GM12874 (cell line): Measurements from ENCODE around the gene TPPP2.

Source experiments
- CTCF ChIP-seq: IDR thresholded peaks from 2 replicates; pipeline ENCODE4 v1.5.1; 2011; ENCODE audit warnings: low read depth, mild to moderate bottlenecking, control low read depth, low read length, moderate library complexity; ENCODE audit not compliant: insufficient read depth

TPPP2 gene

DNA sequence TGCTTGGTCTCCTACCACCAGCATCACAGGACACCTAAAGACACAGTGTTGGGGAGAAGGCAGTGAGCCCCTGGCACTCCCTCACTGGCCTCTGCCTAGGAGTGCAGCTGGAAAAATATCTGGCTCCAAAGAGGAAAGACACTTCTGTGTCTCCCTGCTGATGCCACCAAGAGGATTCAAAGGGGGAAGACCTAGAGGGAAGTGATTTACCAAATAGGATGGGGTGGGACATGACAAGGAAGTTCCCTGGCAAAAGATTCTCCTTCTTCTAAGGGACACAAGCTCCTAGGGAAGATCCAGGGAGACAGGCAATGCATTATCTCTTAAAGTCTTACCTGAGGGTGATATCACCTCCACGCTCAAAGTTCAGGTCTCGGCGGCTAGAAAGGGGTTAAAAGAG is 11.2 kb upstream of the TPPP2 start:
- no peak for TF ChIP-seq CTCF

GRCh38 chr14:21019366-21019765 is 10.7 kb upstream of the TPPP2 start:
- TF ChIP-seq CTCF: no peak

GRCh38 chr14:21020977-21021545 is 9.0 kb upstream of the TPPP2 start:
- TF ChIP-seq CTCF: no peak

DNA sequence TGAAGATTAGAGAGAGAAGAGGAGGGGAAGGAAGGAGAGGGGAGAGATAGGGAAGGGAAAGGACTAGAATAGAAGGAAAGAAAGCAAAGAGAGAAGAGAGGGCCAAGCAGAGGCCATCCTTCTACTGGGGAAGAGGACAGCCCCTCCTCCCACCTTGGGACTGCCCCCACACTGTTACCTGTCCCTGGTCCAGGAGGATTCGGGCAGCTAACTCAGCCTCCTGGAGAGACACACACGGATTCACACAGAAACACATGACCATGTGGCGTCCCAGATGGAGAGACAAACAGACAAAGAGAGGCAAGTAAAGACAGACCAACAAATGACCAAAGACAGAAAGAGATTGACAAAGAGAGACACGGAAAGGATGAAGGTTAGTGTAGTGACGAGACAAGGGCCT is 7.3 kb upstream of the TPPP2 start:
- no peak for TF ChIP-seq CTCF

- no peak for TF ChIP-seq CTCF
Measured at GRCh38 chr14:21023174-21023573, 6.8 kb upstream of the TPPP2 start.

GRCh38 chr14:21023817-21024584 is 6.0 kb upstream of the TPPP2 start:
- TF ChIP-seq CTCF: no peak

- TF ChIP-seq CTCF: no peak
Measured at GRCh38 chr14:21024585-21025370, 5.2 kb upstream of the TPPP2 start, which contains the start of gene NDRG2. Gene NDRG2 (minus strand): TSS chr14:21025061. CDS start chr14:21023315, 1,746 bp downstream.
